H9 (cell line): ENCODE results near the gene FADD. TPM values are rescaled to one million over a fixed set of nuclear protein-coding genes. Genes with fewer than 3 reads are reported as not detected.

Experiments
- DNase-seq: peaks from one replicate; pipeline ENCODE4 v3.0.0-alpha.2; 2017
- H2AFZ ChIP-seq: one replicate; pipeline ENCODE4 v1.6.1; 2013; ENCODE audit warnings: mild to moderate bottlenecking, low read length, control low read depth, moderate library complexity
- H2AK5ac ChIP-seq: 2 replicates; pipeline ENCODE4 v1.6.1; 2013; ENCODE audit warnings: low read length, control low read depth, mixed read lengths; ENCODE audit not compliant: insufficient read length
- H2BK120ac ChIP-seq: one replicate; pipeline ENCODE4 v1.6.1; 2013; ENCODE audit warnings: low read depth, mild to moderate bottlenecking, low read length, control low read depth, inconsistent platforms; ENCODE audit not compliant: poor library complexity, severe bottlenecking
- H2BK12ac ChIP-seq: 2 replicates; pipeline ENCODE4 v1.6.1; 2013; ENCODE audit warnings: low read length, control low read depth, mixed read lengths, low read depth; ENCODE audit not compliant: insufficient read length
- H2BK15ac ChIP-seq: 2 replicates; pipeline ENCODE4 v1.6.1; 2013; ENCODE audit warnings: low read depth, low read length, control low read depth
- H2BK20ac ChIP-seq: one replicate; pipeline ENCODE4 v1.6.1; 2013; ENCODE audit warnings: low read depth, mild to moderate bottlenecking, low read length, control low read depth, inconsistent platforms; ENCODE audit not compliant: poor library complexity, severe bottlenecking
- H2BK5ac ChIP-seq: 2 replicates; pipeline ENCODE4 v1.6.1; 2013; ENCODE audit warnings: low read length, control low read depth, mixed read lengths; ENCODE audit not compliant: insufficient read length
- H3K14ac ChIP-seq: 2 replicates; pipeline ENCODE4 v1.6.1; 2013; ENCODE audit warnings: low read length, control low read depth; ENCODE audit not compliant: insufficient read depth
- H3K18ac ChIP-seq: 2 replicates; pipeline ENCODE4 v1.6.1; 2013; ENCODE audit warnings: low read depth, mild to moderate bottlenecking, mixed read lengths, low read length, control low read depth; ENCODE audit not compliant: insufficient read length
- H3K23ac ChIP-seq: 2 replicates; pipeline ENCODE4 v1.6.1; 2013; ENCODE audit warnings: low read length, control low read depth, mixed read lengths, low read depth; ENCODE audit not compliant: insufficient read length
- H3K23me2 ChIP-seq: 2 replicates; pipeline ENCODE4 v1.6.1; 2013; ENCODE audit warnings: low read depth, mild to moderate bottlenecking, mixed read lengths, low read length, control low read depth; ENCODE audit not compliant: insufficient read length, poor library complexity, severe bottlenecking
- H3K27ac ChIP-seq: 2 replicates; pipeline ENCODE4 v1.5.1; 2013; ENCODE audit warnings: low read length, control low read depth, mixed read lengths, low read depth; ENCODE audit not compliant: insufficient read length
- H3K27me3 ChIP-seq: 2 replicates; pipeline ENCODE4 v1.6.1; 2013; ENCODE audit warnings: low read length, control low read depth, inconsistent platforms; ENCODE audit not compliant: insufficient read depth
- H3K4ac ChIP-seq: 2 replicates; pipeline ENCODE4 v1.6.1; 2013; ENCODE audit warnings: low read depth, mild to moderate bottlenecking, control low read depth, inconsistent platforms, low read length, moderate library complexity
- H3K4me1 ChIP-seq: 2 replicates; pipeline ENCODE4 v1.6.1; 2013; ENCODE audit warnings: low read length, control low read depth, inconsistent platforms; ENCODE audit not compliant: insufficient read depth
- H3K4me2 ChIP-seq: 2 replicates; pipeline ENCODE4 v1.6.1; 2013; ENCODE audit warnings: low read length, control low read depth, mixed read lengths; ENCODE audit not compliant: insufficient read length, insufficient read depth
- H3K56ac ChIP-seq: 2 replicates; pipeline ENCODE4 v1.6.1; 2013; ENCODE audit warnings: low read depth, mild to moderate bottlenecking, mixed read lengths, low read length, control low read depth; ENCODE audit not compliant: insufficient read length
- H3K79me1 ChIP-seq: 2 replicates; pipeline ENCODE4 v1.6.1; 2013; ENCODE audit warnings: low read depth, mild to moderate bottlenecking, moderate library complexity, low read length, control low read depth, inconsistent platforms; ENCODE audit not compliant: insufficient read depth, poor library complexity, severe bottlenecking
- H3K79me2 ChIP-seq: 2 replicates; pipeline ENCODE4 v1.6.1; 2013; ENCODE audit warnings: low read length, control low read depth, inconsistent platforms; ENCODE audit not compliant: insufficient read depth
- H3K9ac ChIP-seq: 2 replicates; pipeline ENCODE4 v1.6.1; 2013; ENCODE audit warnings: low read length, control low read depth, mixed read lengths; ENCODE audit not compliant: insufficient read length; ENCODE audit errors: extremely low read depth
- H3K9me3 ChIP-seq: one replicate; pipeline ENCODE4 v1.6.1; 2013; ENCODE audit warnings: low read depth, low read length, inconsistent platforms; ENCODE audit not compliant: control insufficient read depth
- H3T11ph ChIP-seq: one replicate; pipeline ENCODE4 v1.6.1; 2013; ENCODE audit warnings: mild to moderate bottlenecking, low read length, control low read depth, inconsistent platforms
- H4K20me1 ChIP-seq: one replicate; pipeline ENCODE4 v1.6.1; 2013; ENCODE audit not compliant: control insufficient read depth, insufficient read length, insufficient read depth
- H4K5ac ChIP-seq: 2 replicates; pipeline ENCODE4 v1.6.1; 2013; ENCODE audit warnings: low read depth, mild to moderate bottlenecking, mixed read lengths, low read length, control low read depth; ENCODE audit not compliant: insufficient read length
- H4K8ac ChIP-seq: replicated peaks from 2 replicates; pipeline ENCODE4 v1.6.1; 2013; ENCODE audit warnings: low read length, control low read depth, mixed read lengths, low read depth; ENCODE audit not compliant: insufficient read length
- H4K91ac ChIP-seq: 2 replicates; pipeline ENCODE4 v1.6.1; 2013; ENCODE audit warnings: low read depth, mild to moderate bottlenecking, moderate library complexity, mixed read lengths, low read length, control low read depth; ENCODE audit not compliant: insufficient read length
- H3K27ac Mint-ChIP-seq, 3 experiments: 2 replicates in 2 of 3; 3 replicates in 1 of 3; pipeline ENCODE4 v1.8.0; 2020 to 2021; ENCODE audit warnings: mixed read lengths in 3 of 3, mild to moderate bottlenecking in 1 of 3, moderate library complexity in 1 of 3
- H3K27me3 Mint-ChIP-seq: 2 replicates; pipeline ENCODE4 v1.8.0; 2021; ENCODE audit warnings: low read depth, mild to moderate bottlenecking, moderate library complexity, mixed read lengths
- H3K36me3 Mint-ChIP-seq, 3 experiments: 2 replicates in 2 of 3; 3 replicates in 1 of 3; pipeline ENCODE4 v1.8.0; 2020 to 2021; ENCODE audit warnings: low read depth in 3 of 3, mixed read lengths in 3 of 3; ENCODE audit not compliant: insufficient read depth in 1 of 3
- H3K4me1 Mint-ChIP-seq, 2 experiments: 2 replicates each; pipeline ENCODE4 v1.8.0; 2020; ENCODE audit warnings: mixed read lengths in 2 of 2
- H3K4me3 Mint-ChIP-seq, 2 experiments: 2 replicates in 1 of 2; 3 replicates in 1 of 2; pipeline ENCODE4 v1.8.0; 2020 to 2021; ENCODE audit warnings: mild to moderate bottlenecking in 2 of 2, mixed read lengths in 2 of 2, moderate library complexity in 1 of 2
- H3K9me3 Mint-ChIP-seq, 2 experiments: 2 replicates in 1 of 2; 3 replicates in 1 of 2; pipeline ENCODE4 v1.8.0; 2020; ENCODE audit warnings: mild to moderate bottlenecking in 2 of 2, mixed read lengths in 2 of 2, moderate library complexity in 1 of 2
- whole genome bisulfite sequencing: extraction: QIAGEN DNeasy Blood & Tissue Kit; methylation state at CpG from one replicate; pipeline ENCODE4 v1.1.7; 2013; ENCODE audit warnings: missing lambda C conversion rate, low lambda C conversion rate, mixed read lengths; ENCODE audit not compliant: insufficient read length; ENCODE audit errors: extremely low coverage; 5-methylcytosine and 5-hydroxymethylcytosine counted together
- total RNA-seq: library from RNA; stranded (reverse); gene quantifications from 2 replicates; pipeline ENCODE4 v1.2.1, GENCODE V29; 2021
- TF ChIP-seq, protein P1 (sequence below): fragments of 200-600 bp; sonication (generic); conservative IDR thresholded peaks from 3 replicates; pipeline ENCODE4 v1.8.0; 2021; ENCODE audit warnings: antibody characterized with exemption, mild to moderate bottlenecking

FADD gene
- total RNA-seq, 1 experiment from 2014 or later, result 51.1 TPM

DNA sequence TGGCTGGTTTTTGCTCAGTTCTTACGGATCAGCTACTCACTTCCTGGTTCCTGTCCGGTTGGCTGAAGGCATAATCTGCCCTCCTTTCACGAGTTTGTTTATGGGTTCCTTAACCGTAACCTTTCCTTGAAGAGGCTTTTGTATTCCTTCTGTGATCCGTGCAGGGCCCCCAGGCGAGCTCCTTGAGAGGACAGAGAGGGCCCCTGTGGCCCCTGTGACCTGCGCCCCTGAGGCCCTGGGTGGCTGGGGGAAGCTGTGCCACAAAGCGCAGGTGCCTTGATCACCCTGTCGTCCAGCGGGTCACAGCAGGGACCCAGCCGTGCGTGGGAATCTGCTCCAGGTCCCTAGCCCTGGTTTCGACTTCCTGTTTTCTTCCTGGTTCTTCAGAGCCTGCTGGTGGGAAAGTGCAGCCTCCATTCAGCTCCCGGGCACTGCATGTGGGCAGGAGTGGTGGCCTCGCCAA lies 27.8 kb upstream of the FADD start:
- H3K27me3 Mint-ChIP-seq, result peaks cover 2% of the 10 kb centered on the region
- Histone ChIP-seq H3K18ac (no peak overlapping the region), H4K8ac (no peak overlapping the region), H2AFZ (no peak overlapping the region), H3K79me2 (no peaks in the 10 kb centered on the region), H2BK20ac (no peak overlapping the region), H3K14ac (no peak overlapping the region), H3K4ac (no peak overlapping the region), H3K27ac (no peak overlapping the region), H3T11ph (no peak overlapping the region), H3K4me2 (no peak overlapping the region), H3K9me3 (no peaks in the 10 kb centered on the region), H3K27me3 (no peaks in the 10 kb centered on the region), H4K5ac (no peak overlapping the region), H3K23ac (no peak overlapping the region), H2BK15ac (no peak overlapping the region), H2BK12ac (no peak overlapping the region), H2AK5ac (no peak overlapping the region), H3K4me1 (no peaks in the 10 kb centered on the region), H2BK5ac (no peak overlapping the region), H3K56ac (no peak overlapping the region), H3K9ac (no peak overlapping the region), H4K20me1 (no peaks in the 10 kb centered on the region), H3K23me2 (no peaks in the 10 kb centered on the region), H4K91ac (no peak overlapping the region), H3K79me1 (no peaks in the 10 kb centered on the region), H2BK120ac (no peak overlapping the region)
- TF ChIP-seq, protein P1, sequence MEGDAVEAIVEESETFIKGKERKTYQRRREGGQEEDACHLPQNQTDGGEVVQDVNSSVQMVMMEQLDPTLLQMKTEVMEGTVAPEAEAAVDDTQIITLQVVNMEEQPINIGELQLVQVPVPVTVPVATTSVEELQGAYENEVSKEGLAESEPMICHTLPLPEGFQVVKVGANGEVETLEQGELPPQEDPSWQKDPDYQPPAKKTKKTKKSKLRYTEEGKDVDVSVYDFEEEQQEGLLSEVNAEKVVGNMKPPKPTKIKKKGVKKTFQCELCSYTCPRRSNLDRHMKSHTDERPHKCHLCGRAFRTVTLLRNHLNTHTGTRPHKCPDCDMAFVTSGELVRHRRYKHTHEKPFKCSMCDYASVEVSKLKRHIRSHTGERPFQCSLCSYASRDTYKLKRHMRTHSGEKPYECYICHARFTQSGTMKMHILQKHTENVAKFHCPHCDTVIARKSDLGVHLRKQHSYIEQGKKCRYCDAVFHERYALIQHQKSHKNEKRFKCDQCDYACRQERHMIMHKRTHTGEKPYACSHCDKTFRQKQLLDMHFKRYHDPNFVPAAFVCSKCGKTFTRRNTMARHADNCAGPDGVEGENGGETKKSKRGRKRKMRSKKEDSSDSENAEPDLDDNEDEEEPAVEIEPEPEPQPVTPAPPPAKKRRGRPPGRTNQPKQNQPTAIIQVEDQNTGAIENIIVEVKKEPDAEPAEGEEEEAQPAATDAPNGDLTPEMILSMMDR, result no peak
- H3K4me3 Mint-ChIP-seq, result no peak overlapping the region
- WGBS, result no CpG with 5 or more reads among the region's 15 CpGs
- no peak for DNase-seq
- no peaks in the 10 kb centered on the region for H3K9me3 Mint-ChIP-seq
- no peaks in the 10 kb centered on the region for H3K36me3 Mint-ChIP-seq
- H3K27ac Mint-ChIP-seq, result peak overlapping the region in 1 of 3 experiments; percentile 91; a peak in 2 of 7 replicates
- H3K4me1 Mint-ChIP-seq, result peaks cover 18 to 21% of the 10 kb centered on the region in 2 experiments
